ENCODE data around the gene LAMP1. TPM values are rescaled to one million over a fixed set of nuclear protein-coding genes. Genes with fewer than 3 reads are reported as not detected.
"Not testable (repeated sequence)": the region's sequence is repeated elsewhere in the genome, so short reads cannot be mapped to it uniquely, and the experiment has no call there.

The LAMP1 gene
- total RNA-seq, 1 donor from 2014 or later, result 101 TPM

DNA sequence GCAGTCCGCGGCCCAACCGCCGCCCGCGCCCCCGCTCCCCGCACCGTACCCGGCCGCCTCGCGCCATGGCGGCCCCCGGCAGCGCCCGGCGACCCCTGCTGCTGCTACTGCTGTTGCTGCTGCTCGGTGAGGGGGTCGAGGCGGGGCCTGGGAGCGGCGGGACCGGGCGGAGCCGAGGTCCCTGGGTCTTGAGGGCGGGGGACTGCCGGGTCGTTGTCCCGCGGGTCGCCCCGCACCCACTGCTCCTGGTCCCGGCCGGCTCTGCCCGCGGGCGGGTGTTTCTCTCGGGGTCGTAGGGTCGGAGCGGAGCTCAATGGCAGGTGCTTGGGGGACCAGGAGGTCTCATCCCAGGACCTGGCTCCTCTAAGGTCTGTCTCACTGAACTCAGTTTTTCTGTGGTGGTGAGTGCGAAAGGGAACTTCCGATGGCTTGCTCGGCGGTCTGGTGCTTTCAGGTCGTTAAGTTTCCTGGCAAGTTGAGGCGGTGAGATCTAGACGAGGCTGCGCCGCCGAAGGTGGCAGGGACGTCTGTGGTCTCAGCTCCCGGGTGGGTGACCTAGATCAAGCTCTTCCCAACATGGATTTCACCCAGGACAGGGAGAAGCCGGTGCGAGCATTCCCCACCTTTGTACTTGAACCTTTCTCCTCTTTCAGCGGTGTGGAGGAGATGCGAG is 467 bp downstream of the LAMP1 start:
- peak; percentile 17 for DNase-seq (ENCODE audit: low spot score)

DNA sequence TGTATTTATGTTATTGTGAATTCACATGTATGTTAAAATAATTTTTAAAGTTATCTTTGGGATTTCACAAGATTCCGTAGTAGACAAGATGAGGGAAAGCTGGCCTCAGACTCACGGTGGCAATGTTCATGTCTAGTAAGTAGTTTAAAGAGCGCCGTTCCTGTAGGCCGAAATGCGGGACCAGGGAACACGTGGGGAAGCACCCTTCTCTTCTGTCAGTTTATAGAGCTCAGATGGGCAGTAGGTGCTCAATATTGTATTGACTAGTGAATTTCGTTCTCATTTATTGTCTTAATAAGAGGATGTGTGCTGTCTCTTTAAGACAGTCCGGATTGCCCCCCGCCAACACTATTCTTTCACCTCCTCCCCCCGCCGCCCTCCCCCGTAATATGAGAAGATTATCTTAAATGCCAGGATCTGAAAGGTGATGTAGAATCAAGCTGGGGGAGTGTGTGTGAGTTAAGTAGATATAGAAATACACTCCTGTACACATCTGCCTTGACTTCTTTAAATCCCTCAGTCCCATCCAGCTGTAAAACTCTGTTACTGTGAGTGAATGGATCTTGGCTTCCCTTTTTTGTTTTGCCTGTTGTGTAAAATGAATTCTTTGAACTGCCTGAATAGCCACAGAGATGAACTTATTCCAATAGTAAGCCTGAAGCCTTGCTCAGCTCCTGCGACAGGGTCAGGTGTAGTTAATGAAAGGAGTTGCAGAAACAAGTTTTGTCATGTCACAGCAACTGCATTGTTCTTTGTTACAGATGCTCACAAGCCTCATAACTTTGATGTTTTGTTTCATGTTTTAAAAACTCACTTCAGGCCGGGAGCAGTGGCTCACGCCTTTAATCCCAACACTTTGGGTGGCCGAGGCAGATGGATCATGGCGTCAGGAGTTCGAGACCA is 1.3 kb downstream of the LAMP1 start:
- no peak for DNase-seq (ENCODE audit: low spot score)

DNA sequence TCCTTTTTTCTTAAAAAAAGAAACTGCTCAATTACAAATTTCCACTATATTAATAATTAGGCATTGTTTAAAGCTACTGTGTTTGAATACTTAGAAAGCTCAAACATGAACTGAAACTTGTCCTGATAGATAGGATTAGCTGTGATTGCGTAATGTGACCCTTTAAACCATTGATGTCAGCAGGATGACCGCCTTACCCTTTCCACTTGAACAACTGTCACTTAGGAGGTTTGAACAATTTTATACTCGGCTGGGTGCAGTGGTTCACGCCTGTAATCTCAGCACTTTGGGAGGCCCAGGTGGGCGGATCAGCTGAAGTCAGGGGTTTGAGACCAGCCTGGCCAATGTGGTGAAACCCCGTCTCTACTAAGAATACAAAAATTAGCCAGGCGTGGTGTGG is 2.9 kb downstream of the LAMP1 start:
- no peak for DNase-seq (ENCODE audit: low spot score)

DNA sequence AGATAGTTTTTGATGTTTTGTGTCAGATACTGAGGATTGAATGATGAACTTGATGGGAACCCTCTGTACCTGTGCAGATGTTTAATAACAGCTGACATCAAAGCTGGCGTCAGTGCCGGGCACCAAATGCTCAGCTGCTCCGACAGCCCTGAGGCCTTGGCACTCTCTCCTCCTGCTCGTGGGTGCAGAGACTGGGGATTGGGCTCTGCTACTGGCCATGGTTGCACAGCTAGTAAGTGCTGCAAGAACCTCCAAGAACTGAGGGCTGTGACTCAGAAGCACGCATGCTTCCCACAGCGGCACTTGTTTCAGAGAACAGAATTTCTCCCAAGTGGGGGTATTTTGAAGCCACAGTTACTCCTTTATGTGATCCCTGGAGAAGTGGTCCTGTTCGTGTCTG is 5.9 kb downstream of the LAMP1 start:
- no peak for DNase-seq (ENCODE audit: low spot score)

DNA sequence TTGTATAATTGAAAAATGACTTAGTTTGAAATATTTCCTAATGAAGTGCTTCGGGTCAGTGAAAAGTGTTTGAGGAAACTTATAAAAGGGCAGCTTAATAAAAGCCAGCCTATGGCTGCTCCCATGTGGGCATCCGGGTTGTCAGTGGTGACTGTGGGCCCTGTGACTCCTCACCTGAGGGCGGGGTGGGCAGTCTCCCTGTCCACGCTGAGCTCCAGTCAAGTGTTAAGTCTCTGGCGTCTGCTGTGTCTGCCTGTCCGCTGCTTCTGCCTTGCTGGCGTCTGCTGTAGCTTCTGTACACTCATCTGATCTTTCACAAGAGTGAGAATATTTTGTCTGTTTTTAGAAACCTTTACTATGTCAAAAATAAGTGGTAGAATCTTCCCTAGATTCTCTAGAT is 7.1 kb downstream of the LAMP1 start:
- no peak for DNase-seq (ENCODE audit: low spot score)

DNA sequence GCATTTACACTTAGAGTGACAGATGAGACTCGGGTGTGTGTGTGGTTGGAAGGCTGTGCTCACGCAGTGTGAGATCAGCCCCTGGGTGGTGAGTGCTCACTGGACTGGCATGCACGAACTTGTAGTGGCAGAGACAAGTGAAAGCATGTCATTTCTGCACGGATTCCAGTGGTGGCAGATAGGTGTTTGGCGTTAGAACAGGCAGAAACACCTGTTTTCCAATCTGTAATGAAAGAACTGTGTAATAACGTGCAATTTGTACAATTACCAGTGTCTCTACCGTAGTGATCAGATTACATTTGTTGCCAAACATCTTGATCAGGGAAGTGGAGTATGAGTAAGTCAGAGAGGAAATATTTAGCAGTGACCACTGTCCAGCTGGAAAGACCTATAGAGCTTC is 8.2 kb downstream of the LAMP1 start:
- peak; percentile 63 for DNase-seq (ENCODE audit: low spot score)

DNA sequence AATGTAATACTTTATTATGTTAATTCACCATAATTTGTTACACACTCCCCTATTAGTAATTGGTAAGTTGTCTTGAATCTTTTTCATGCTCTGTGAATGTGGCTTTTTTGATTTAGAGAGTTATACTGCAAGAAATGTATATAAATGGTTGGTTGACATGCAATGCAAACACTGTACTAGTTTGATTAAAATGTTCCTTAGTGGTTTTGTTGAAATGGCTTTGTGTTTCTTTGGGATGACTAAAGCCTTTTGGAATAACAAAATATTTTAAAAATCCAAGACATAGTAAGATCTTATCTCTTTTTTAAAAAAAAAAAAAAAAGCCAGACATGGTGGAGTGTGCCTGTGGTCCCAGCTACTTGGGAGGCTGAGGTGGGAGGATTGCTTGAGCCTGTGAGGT is 10.5 kb downstream of the LAMP1 start:
- DNase-seq (ENCODE audit: low spot score), result no peak

DNA sequence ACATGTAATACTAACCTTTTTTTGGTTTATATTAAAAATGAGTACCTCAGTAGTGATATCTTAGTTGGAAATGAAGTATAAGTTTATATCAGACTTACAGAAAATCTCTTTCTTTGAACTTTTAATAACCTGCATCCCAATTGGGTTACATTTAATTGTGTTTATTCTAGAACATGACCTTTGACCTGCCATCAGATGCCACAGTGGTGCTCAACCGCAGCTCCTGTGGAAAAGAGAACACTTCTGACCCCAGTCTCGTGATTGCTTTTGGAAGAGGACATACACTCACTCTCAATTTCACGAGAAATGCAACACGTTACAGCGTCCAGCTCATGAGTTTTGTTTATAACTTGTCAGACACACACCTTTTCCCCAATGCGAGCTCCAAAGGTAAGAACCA is 12.4 kb downstream of the LAMP1 start:
- no peak for DNase-seq (ENCODE audit: low spot score)

DNA sequence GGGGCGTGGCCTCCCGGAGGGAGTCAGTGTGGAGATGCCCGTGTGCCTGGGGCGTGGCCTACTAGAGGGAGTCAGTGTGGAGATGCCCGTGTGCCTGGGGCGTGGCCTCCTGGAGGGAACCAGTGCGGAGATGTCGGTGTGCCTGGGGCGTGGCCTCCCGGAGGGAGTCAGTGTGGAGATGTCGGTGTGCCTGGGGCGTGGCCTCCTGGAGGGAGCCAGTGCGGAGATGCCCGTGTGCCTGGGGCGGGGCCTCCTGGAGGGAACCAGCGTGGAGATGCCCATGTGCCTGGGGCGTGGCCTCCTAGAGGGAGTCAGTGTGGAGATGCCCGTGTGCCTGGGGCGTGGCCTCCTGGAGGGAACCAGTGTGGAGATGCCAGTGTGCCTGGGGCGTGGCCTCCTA is 17.1 kb downstream of the LAMP1 start:
- DNase-seq (ENCODE audit: low spot score), result not testable (repeated sequence)

DNA sequence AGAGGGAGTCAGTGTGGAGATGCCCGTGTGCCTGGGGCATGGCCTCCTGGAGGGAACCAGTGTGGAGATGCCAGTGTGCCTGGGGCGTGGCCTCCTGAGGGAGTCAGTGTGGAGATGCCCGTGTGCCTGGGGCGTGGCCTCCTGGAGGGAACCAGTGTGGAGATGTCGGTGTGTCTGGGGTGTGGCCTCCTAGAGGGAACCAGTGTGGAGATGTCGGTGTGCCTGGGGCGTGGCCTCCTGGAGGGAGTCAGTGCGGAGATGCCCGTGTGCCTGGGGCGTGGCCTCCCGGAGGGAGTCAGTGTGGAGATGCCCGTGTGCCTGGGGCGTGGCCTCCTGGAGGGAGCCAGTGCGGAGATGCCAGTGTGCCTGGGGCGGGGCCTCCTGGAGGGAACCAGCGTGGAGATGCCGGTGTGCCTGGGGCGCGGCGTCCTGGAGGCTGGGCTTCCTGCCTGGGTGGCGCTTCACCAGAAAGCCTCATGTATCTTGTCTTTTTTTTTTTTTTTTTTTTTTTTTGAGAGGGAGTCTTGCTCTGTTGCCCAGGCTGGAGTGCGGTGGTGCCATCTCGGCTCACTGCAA is 17.9 kb downstream of the LAMP1 start:
- DNase-seq (ENCODE audit: low spot score), result not testable (repeated sequence)

DNA sequence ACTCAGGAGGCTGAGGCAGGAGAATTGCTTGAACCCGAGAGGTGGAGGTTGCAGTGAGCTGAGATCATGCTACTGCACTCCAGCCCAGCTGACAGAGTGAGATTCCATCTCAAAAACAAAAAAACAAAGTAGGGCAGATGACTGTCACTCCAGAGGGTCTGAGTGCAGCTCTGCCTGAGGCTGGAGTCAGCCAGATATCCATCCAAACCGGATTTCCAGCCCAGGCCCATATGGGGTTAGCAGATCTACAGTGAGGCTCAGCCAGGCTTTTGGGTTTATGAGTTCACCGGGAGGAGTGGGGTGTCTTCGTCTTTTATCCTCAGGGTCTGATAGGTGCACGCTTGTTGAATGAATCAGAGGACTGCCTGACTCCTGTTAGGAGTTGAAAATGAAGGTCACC is 19.0 kb downstream of the LAMP1 start:
- DNase-seq (ENCODE audit: low spot score), result no peak

DNA sequence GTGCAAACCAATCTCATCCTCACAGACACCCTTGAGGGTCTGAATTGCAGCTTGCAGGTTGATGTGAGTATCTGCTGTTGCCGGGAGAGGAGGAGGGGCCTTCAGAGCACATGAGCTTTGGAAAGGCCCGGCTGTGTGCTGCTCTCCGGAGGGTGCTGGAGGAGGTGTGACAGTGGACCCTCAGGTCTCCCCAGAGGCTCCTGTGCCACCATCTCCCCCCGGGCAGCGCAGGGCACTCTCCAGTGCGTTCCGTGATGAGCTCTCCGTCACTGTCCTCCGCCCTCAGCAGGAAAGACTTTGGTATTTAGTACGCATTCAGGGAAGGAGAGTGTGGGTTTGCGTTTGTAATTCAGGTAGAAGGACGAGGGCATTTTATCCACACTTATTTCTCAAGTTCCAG is 20.0 kb downstream of the LAMP1 start:
- no peak for DNase-seq (ENCODE audit: low spot score)

DNA sequence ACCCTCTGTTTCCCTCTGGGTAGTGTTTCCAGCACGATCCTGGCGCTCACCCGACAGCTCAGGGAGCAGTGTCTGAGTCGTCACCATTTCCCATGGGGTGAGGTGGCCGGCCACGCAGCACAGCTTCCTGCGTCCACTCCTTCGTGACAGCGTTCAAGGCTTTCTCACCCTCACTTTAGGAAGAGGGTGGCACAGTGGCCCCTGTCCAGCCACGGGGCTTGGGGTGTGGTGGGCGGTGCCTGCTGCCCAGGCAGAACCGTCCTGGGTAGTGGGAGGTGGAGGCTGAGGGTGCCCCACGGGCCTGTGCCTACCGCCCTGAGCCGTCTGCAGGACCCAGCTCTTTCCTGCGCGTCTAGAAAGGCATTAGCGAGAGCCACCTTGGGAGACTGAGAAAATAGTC is 21.9 kb downstream of the LAMP1 start:
- no peak for DNase-seq (ENCODE audit: low spot score)

DNA sequence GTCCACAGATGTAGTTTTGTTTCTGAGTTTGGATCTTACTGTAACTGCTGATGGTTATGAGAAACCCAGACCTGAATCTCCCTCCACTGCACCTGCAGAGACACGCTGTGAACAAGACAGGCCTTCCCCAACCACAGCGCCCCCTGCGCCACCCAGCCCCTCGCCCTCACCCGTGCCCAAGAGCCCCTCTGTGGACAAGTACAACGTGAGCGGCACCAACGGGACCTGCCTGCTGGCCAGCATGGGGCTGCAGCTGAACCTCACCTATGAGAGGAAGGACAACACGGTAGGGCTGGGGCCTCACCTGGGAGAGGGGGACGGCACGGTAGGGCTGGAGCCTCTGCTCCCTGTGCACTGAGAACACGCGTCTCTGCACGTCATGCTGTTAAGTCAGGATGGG is 22.3 kb downstream of the LAMP1 start:
- DNase-seq (ENCODE audit: low spot score), result no peak

DNA sequence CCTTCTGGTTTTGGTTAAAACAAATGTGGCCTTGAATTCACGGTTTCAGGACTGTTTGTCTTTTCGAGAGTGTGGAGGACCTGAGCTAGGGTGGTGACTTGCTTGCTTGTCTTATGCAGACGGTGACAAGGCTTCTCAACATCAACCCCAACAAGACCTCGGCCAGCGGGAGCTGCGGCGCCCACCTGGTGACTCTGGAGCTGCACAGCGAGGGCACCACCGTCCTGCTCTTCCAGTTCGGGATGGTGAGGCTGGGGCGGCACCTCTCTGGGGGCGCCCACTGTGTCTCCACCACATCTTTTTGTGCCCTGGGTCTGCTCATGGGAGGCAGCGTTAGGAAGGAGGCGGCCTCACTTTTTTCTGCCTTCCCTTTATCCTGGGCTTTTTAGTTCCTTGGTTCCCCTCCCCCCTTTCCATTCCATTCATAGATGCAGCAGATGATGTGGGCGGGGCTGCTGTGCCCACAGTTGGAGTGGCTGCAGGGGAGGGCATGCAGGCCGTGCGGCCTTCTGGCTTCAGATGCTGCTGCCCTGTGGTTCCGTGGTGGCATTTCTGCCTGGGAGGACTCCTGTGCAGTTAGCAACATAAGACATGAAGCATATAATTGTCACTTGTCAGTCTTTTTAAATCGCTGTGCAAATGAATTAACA is 23.3 kb downstream of the LAMP1 start:
- no peak for DNase-seq (ENCODE audit: low spot score)

DNA sequence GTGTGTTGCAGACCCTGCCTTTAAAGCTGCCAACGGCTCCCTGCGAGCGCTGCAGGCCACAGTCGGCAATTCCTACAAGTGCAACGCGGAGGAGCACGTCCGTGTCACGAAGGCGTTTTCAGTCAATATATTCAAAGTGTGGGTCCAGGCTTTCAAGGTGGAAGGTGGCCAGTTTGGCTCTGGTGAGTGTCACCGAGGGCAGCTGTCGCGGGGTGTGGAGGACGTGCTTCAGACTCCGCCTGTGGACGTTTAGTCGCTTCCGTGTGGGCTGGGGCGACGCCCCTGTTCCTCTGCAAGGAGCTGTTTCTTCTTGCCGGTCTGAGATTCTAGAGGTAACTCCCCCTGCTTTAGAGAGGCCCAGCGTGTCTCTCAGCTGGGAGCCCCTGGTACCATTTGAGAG is 24.5 kb downstream of the LAMP1 start:
- DNase-seq (ENCODE audit: low spot score), result no peak

DNA sequence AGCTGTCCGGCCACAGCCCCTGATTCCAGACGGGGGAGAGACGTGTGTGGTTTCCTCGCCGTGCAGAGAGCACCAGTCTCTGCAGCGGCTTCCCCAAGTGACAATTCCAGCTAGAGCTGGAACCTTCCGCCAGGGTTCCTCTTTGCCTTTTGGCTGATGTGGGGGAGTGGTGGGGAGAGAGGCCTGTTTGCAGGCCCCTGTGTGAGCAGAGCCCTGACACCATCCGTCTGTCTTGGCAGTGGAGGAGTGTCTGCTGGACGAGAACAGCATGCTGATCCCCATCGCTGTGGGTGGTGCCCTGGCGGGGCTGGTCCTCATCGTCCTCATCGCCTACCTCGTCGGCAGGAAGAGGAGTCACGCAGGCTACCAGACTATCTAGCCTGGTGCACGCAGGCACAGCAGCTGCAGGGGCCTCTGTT is 25.0 kb downstream of the LAMP1 start:
- DNase-seq (ENCODE audit: low spot score), result no peak

DNA sequence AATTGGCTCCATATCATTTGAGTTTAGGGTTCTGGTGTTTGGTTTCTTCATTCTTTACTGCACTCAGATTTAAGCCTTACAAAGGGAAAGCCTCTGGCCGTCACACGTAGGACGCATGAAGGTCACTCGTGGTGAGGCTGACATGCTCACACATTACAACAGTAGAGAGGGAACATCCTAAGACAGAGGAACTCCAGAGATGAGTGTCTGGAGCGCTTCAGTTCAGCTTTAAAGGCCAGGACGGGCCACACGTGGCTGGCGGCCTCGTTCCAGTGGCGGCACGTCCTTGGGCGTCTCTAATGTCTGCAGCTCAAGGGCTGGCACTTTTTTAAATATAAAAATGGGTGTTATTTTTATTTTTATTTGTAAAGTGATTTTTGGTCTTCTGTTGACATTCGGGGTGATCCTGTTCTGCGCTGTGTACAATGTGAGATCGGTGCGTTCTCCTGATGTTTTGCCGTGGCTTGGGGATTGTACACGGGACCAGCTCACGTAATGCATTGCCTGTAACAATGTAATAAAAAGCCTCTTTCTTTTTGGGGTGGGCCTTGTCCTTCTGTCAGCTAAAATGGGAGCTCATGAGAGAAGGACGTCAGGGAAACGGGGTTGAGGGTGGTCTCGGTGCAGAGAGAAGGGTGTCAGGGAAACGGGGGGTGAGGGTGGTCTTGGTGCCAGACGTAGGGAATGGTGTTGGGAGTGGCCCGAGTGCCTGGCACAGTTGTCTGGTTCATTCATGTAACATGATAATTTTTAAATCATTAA is 26.0 kb downstream of the LAMP1 start:
- no peak for DNase-seq (ENCODE audit: low spot score)

DNA sequence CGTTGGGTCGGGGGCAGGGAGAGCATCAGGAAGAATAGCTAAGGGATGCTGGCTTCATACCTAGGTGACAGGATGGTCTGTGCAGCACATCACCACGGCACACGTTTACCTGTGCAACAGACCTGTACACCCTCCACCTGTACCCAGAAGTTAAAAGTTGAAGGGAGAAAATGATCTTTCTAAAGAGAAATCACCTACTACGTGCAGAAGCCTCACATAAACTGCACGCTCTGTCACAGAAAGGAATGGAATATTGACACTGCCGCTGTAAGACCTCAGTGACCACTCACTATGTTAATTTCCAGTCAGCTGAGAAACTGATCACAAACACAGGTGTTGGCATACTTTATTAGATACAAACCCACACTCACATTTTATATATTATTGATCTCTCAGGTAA is 26.8 kb downstream of the LAMP1 start:
- DNase-seq (ENCODE audit: low spot score), result no peak

DNA sequence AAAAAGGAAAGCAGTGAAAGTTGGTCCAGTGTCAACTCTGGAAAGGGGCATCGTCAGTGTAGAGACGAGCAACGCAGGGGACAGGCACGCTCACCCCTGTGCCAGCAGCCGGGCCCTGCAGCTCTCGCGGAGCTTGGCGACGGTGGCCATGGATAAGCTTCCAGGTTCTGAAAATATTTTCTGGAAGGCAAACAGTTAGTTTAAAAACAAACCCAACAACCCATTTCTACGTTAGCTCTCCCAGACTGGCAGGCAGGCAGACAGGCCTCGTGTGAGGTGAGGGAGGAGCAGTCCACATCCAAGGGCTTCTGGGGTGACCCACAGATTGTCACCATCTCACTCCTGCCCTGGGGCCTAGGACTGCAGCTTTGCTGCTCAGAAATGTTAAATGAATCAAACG is 27.4 kb downstream of the LAMP1 start:
- no peak for DNase-seq (ENCODE audit: low spot score)

DNA sequence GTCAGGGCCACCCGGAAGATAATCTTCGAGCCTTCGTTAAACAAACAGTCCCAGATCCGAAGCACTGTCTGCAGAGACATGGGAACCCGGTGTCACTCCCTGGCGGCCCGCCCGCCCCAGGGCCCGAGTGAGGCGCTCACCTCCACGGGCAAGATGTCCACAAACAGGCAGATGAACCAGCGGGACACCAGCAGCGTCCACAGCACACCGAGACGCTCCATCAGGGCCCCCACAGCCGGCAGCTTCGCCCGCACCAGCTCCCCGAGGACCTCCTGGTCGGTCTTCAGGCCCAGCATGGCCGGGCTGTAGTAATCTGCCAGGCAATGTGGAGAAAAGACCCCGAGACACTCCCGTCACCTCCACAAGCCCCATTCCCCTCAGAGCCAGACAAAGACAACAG is 28.7 kb downstream of the LAMP1 start:
- no peak for DNase-seq (ENCODE audit: low spot score)

DNA sequence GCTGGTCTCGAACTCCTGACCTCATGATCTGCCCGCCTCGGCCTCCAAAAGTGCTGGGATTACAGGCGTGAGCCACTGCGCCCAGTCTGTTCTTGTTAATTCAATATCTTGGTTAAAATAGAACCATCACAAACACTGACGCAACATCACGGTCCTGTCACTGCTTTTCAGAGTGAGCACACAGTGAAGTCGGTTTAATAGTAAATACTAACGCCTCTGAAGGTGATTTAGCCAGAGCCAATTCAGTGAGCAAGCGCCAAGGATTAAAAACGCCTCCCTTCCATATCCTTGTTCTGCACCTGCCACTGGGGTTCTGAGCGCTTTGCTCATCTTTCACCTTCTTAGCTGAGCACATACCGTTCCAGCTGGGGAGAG is 30.3 kb downstream of the LAMP1 start:
- DNase-seq (ENCODE audit: low spot score), result no peak

Measured in umbilical cord (tissue), 2 donors.